ENCODE data around the gene HEATR5B.
"Not testable (repeated sequence)": the region's sequence is repeated elsewhere in the genome, so short reads cannot be mapped to it uniquely, and the experiment has no call there.

The HEATR5B gene

DNA sequence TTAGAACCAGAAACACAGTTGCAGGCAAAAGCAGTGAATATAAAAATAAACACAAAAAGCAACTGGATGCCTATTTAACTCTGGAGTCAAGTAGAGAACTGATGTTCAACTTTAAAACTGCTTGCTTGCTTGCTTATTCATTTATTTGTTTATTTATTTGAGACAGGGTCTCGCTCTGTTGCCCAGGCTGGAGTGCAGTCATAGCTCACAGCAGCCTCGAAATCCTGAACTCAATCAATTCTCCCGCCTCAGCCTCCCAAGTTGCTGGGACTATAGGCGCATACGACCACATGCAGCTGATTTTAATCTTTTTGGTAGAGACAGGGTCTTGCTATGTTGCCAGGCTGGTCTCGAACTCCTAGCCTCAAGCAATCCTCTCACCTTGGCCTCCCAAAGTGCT, 152.5 kb downstream of the HEATR5B start:
- not testable (repeated sequence) for H3K36me3 ChIP-seq (ENCODE audit: insufficient read depth, low read length); H3K9me3 ChIP-seq (ENCODE audit: low read length); H3K27me3 ChIP-seq (ENCODE audit: insufficient read depth, low read length); H3F3A ChIP-seq (ENCODE audit: insufficient read depth, low read length); H3K4me1 ChIP-seq (ENCODE audit: insufficient read depth, low read length, severe bottlenecking); H2AFZ ChIP-seq (ENCODE audit: low read length); H3K9ac ChIP-seq (ENCODE audit: low read length); H3K4me3 ChIP-seq (ENCODE audit: low read depth, low read length, poor library complexity, severe bottlenecking); H3K9me2 ChIP-seq (ENCODE audit: low read depth, low read length); H3K27ac ChIP-seq (ENCODE audit: low read depth, low read length, poor library complexity, severe bottlenecking); H3K4me2 ChIP-seq (ENCODE audit: low read length); H4K20me1 ChIP-seq (ENCODE audit: insufficient read depth, low read length)
- peaks cover 12% of the 10 kb centered on the region; the same call in 1 of the 2 replicates for H3K79me2 ChIP-seq (ENCODE audit: insufficient read depth, low read length)
